HEK293 (cell line): Measurements from ENCODE around the gene DLGAP5.
A peak's percentile ranks its signal among the peaks of the same experiment; 100 is the strongest.

Source experiments
- CTCF ChIA-PET: fragments of 350-600 bp; formaldehyde crosslinking; extraction: SDS; loops from one replicate; lab custom pipeline; 2021; ENCODE audit warnings: antibody characterized with exemption; lab: Yijun Ruan, JAX
- POLR2A ChIA-PET: fragments of 300-600 bp; formaldehyde crosslinking; extraction: SDS; loops from one replicate; lab custom pipeline; 2020; ENCODE audit warnings: antibody characterized with exemption, inconsistent platforms; lab: Yijun Ruan, JAX
- H3K27ac ChIP-seq: fragments of 200-500 bp; sonication (Bioruptor generic); 2 replicates; pipeline ENCODE4 v1.5.1; 2014; ENCODE audit warnings: low read depth, low read length, control low read depth, inconsistent platforms; ENCODE audit errors: extremely low read depth
- H3K36me3 ChIP-seq, 2 experiments: fragments of 200-500 bp in 1 of 2; sonication (Bioruptor generic) in 1 of 2; 1 replicate in 1 of 2; 2 replicates in 1 of 2; pipeline ENCODE4 v1.5.1; 2014 to 2017; ENCODE audit warnings: inconsistent platforms in 2 of 2, low read length in 2 of 2; ENCODE audit not compliant: control insufficient read depth in 2 of 2, insufficient read depth in 1 of 2
- H3K4me1 ChIP-seq: fragments of 200-500 bp; sonication (Bioruptor generic); 2 replicates; pipeline ENCODE4 v1.5.1; 2014; ENCODE audit warnings: mild to moderate bottlenecking, low read length, inconsistent platforms; ENCODE audit not compliant: control insufficient read depth, insufficient read depth
- H3K4me3 ChIP-seq: 2 replicates; pipeline ENCODE4 v1.5.1; 2011; ENCODE audit warnings: low read depth, mild to moderate bottlenecking, control low read depth, low read length, moderate library complexity
- H3K9me3 ChIP-seq: fragments of 200-500 bp; sonication (Bioruptor generic); 2 replicates; pipeline ENCODE4 v1.5.1; 2014; ENCODE audit warnings: low read depth, low read length, inconsistent platforms; ENCODE audit not compliant: control insufficient read depth, insufficient read depth
- KLF8 ChIP-seq: fragments of 450-650 bp; formaldehyde crosslinking; IDR thresholded peaks from 2 replicates; pipeline ENCODE4 v1.5.1; 2016; ENCODE audit warnings: missing biosample characterization, missing genetic modification characterization
- REPIN1 ChIP-seq: fragments of 450-650 bp; formaldehyde crosslinking; IDR thresholded peaks from 2 replicates; pipeline ENCODE4 v1.5.1; 2017; ENCODE audit warnings: missing biosample characterization, missing genetic modification characterization, low read depth
- SP3 ChIP-seq: fragments of 450-650 bp; formaldehyde crosslinking; IDR thresholded peaks from 2 replicates; pipeline ENCODE4 v1.5.1; 2016; ENCODE audit warnings: missing biosample characterization, missing genetic modification characterization
- ZBTB8A ChIP-seq: fragments of 450-650 bp; formaldehyde crosslinking; IDR thresholded peaks from 2 replicates; pipeline ENCODE4 v1.5.1; 2016; ENCODE audit warnings: missing biosample characterization, missing genetic modification characterization
- ZEB2 ChIP-seq: fragments of 450-650 bp; formaldehyde crosslinking; IDR thresholded peaks from 2 replicates; pipeline ENCODE4 v1.5.1; 2016; ENCODE audit warnings: missing biosample characterization, missing genetic modification characterization
- ZNF169 ChIP-seq: fragments of 450-650 bp; formaldehyde crosslinking; IDR thresholded peaks from 2 replicates; pipeline ENCODE4 v1.5.1; 2016; ENCODE audit warnings: missing biosample characterization, missing genetic modification characterization
- ZNF23 ChIP-seq: fragments of 450-650 bp; formaldehyde crosslinking; IDR thresholded peaks from 2 replicates; pipeline ENCODE4 v1.5.1; 2016; ENCODE audit warnings: missing biosample characterization, missing genetic modification characterization, borderline replicate concordance
- ZNF521 ChIP-seq: fragments of 450-650 bp; formaldehyde crosslinking; IDR thresholded peaks from 2 replicates; pipeline ENCODE4 v1.5.1; 2017; ENCODE audit warnings: missing biosample characterization, mild to moderate bottlenecking, missing genetic modification characterization
- ZNF558 ChIP-seq: fragments of 450-650 bp; formaldehyde crosslinking; IDR thresholded peaks from 2 replicates; pipeline ENCODE4 v1.5.1; 2016; ENCODE audit warnings: missing biosample characterization, missing genetic modification characterization
- ZNF560 ChIP-seq: fragments of 450-650 bp; formaldehyde crosslinking; IDR thresholded peaks from 2 replicates; pipeline ENCODE4 v1.5.1; 2017; ENCODE audit warnings: missing biosample characterization, missing genetic modification characterization, borderline replicate concordance
- ZNF585B ChIP-seq: fragments of 450-650 bp; formaldehyde crosslinking; IDR thresholded peaks from 2 replicates; pipeline ENCODE4 v1.5.1; 2016; ENCODE audit warnings: missing biosample characterization, missing genetic modification characterization
- ZNF747 ChIP-seq: fragments of 450-650 bp; formaldehyde crosslinking; IDR thresholded peaks from 2 replicates; pipeline ENCODE4 v1.5.1; 2016; ENCODE audit warnings: missing biosample characterization, missing genetic modification characterization
- ZNF830 ChIP-seq: fragments of 450-650 bp; IDR thresholded peaks from 2 replicates; pipeline ENCODE4 v1.5.0; 2018; ENCODE audit warnings: missing biosample characterization, missing genetic modification characterization, low read depth, mild to moderate bottlenecking, moderate library complexity
- ZSCAN23 ChIP-seq: fragments of 450-650 bp; formaldehyde crosslinking; IDR thresholded peaks from 2 replicates; pipeline ENCODE4 v1.5.1; 2016; ENCODE audit warnings: missing biosample characterization, missing genetic modification characterization
- TF ChIP-seq, protein P1 (sequence below): fragments of 450-650 bp; formaldehyde crosslinking; IDR thresholded peaks from 2 replicates; pipeline ENCODE4 v1.5.1; 2016; ENCODE audit warnings: missing biosample characterization, missing genetic modification characterization
- TF ChIP-seq, protein P2 (sequence below): fragments of 450-650 bp; formaldehyde crosslinking; IDR thresholded peaks from 2 replicates; pipeline ENCODE4 v1.5.1; 2016; ENCODE audit warnings: missing biosample characterization, missing genetic modification characterization
- TF ChIP-seq, protein P3 (sequence below): fragments of 450-650 bp; formaldehyde crosslinking; IDR thresholded peaks from 2 replicates; pipeline ENCODE4 v1.5.1; 2017; ENCODE audit warnings: missing biosample characterization, missing genetic modification characterization

Gene DLGAP5

DNA sequence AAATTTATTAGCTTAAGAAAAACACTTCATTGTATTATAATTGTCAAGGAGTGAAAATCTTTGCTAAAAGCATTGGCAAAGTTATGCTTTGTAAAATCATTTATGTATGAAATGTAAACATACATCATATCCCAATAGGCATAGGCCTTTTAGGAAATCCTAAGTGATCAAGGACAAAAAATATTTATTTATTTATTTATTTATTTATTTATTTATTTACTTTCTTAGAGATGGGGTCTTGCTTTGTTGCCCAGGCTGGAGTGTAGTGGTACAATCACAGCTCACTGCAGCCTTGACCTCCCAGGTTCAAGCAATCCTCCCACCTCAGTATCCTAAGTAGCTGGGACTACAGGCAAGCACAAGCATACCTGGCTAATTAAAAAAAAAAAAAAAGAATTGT, 32.0 kb upstream of the DLGAP5 start (continued):
- TF ChIP-seq, protein P1, sequence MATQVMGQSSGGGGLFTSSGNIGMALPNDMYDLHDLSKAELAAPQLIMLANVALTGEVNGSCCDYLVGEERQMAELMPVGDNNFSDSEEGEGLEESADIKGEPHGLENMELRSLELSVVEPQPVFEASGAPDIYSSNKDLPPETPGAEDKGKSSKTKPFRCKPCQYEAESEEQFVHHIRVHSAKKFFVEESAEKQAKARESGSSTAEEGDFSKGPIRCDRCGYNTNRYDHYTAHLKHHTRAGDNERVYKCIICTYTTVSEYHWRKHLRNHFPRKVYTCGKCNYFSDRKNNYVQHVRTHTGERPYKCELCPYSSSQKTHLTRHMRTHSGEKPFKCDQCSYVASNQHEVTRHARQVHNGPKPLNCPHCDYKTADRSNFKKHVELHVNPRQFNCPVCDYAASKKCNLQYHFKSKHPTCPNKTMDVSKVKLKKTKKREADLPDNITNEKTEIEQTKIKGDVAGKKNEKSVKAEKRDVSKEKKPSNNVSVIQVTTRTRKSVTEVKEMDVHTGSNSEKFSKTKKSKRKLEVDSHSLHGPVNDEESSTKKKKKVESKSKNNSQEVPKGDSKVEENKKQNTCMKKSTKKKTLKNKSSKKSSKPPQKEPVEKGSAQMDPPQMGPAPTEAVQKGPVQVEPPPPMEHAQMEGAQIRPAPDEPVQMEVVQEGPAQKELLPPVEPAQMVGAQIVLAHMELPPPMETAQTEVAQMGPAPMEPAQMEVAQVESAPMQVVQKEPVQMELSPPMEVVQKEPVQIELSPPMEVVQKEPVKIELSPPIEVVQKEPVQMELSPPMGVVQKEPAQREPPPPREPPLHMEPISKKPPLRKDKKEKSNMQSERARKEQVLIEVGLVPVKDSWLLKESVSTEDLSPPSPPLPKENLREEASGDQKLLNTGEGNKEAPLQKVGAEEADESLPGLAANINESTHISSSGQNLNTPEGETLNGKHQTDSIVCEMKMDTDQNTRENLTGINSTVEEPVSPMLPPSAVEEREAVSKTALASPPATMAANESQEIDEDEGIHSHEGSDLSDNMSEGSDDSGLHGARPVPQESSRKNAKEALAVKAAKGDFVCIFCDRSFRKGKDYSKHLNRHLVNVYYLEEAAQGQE = peak; percentile 41; the same call in 1 of the 2 replicates
- TF ChIP-seq ZNF169 (tag by site-specific recombination) (no peak), SP3 (no peak), ZNF747 (tag by site-specific recombination) (no peak), REPIN1 (tag by site-specific recombination) (no peak), KLF8 (tag by site-specific recombination) (no peak), ZSCAN23 (tag by site-specific recombination) (no peak), ZEB2 (no peak), ZNF521 (tag by site-specific recombination) (no peak), ZBTB8A (tag by site-specific recombination) (0 out of 2 replicates have a peak, but pooled peaks have one; percentile 36)
- TF ChIP-seq, protein P2, sequence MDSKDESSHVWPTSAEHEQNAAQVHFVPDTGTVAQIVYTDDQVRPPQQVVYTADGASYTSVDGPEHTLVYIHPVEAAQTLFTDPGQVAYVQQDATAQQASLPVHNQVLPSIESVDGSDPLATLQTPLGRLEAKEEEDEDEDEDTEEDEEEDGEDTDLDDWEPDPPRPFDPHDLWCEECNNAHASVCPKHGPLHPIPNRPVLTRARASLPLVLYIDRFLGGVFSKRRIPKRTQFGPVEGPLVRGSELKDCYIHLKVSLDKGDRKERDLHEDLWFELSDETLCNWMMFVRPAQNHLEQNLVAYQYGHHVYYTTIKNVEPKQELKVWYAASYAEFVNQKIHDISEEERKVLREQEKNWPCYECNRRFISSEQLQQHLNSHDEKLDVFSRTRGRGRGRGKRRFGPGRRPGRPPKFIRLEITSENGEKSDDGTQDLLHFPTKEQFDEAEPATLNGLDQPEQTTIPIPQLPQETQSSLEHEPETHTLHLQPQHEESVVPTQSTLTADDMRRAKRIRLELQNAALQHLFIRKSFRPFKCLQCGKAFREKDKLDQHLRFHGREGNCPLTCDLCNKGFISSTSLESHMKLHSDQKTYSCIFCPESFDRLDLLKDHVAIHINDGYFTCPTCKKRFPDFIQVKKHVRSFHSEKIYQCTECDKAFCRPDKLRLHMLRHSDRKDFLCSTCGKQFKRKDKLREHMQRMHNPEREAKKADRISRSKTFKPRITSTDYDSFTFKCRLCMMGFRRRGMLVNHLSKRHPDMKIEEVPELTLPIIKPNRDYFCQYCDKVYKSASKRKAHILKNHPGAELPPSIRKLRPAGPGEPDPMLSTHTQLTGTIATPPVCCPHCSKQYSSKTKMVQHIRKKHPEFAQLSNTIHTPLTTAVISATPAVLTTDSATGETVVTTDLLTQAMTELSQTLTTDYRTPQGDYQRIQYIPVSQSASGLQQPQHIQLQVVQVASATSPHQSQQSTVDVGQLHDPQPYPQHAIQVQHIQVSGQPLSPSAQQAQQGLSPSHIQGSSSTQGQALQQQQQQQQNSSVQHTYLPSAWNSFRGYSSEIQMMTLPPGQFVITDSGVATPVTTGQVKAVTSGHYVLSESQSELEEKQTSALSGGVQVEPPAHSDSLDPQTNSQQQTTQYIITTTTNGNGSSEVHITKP (tag by site-specific recombination) = no peak

DNA sequence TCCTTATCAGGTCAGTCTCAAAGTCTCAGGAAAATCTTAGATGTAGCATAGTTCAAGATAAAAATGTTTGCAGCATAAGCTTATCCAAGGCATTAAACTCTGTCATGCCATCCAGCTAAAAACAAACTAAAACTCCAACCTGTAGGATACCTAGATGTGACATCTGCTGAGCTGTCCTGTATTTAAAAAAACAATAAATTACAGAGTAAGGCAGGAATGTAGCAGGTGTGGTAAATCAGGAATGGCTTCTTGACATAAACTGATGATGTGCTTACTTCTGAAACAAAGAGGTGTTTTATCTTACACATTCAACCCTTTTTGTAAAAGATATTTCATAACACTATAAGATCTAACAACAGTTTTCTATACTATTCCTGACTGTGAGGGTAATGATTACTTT, 30.6 kb upstream of the DLGAP5 start:
- TF ChIP-seq, protein P3, sequence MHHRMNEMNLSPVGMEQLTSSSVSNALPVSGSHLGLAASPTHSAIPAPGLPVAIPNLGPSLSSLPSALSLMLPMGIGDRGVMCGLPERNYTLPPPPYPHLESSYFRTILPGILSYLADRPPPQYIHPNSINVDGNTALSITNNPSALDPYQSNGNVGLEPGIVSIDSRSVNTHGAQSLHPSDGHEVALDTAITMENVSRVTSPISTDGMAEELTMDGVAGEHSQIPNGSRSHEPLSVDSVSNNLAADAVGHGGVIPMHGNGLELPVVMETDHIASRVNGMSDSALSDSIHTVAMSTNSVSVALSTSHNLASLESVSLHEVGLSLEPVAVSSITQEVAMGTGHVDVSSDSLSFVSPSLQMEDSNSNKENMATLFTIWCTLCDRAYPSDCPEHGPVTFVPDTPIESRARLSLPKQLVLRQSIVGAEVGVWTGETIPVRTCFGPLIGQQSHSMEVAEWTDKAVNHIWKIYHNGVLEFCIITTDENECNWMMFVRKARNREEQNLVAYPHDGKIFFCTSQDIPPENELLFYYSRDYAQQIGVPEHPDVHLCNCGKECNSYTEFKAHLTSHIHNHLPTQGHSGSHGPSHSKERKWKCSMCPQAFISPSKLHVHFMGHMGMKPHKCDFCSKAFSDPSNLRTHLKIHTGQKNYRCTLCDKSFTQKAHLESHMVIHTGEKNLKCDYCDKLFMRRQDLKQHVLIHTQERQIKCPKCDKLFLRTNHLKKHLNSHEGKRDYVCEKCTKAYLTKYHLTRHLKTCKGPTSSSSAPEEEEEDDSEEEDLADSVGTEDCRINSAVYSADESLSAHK (tag by site-specific recombination) = no peak
- TF ChIP-seq ZNF558 (tag by site-specific recombination) (no peak), ZNF830 (tag by site-specific recombination) (no peak), ZNF560 (tag by site-specific recombination) (no peak), ZNF23 (tag by site-specific recombination) (no peak), ZNF585B (tag by site-specific recombination) (no peak)
- POLR2A ChIA-PET = no interaction called here
- CTCF ChIA-PET = no interaction called here
- H3K27ac ChIP-seq = no peak overlapping the region
- H3K9me3 ChIP-seq = no peaks in the 10 kb centered on the region
- no peak overlapping the region for H3K4me3 ChIP-seq
- H3K4me1 ChIP-seq = no peaks in the 10 kb centered on the region
- H3K36me3 ChIP-seq = no peaks in the 10 kb centered on the region
